Daoy (cell line): ENCODE data around the gene EFCAB5. TPM values are rescaled to one million over a fixed set of nuclear protein-coding genes. Genes with fewer than 3 reads are reported as not detected.
"Not testable (repeated sequence)": the region's sequence is repeated elsewhere in the genome, so short reads cannot be mapped to it uniquely, and the experiment has no call there.

ENCODE experiments used
- DNase-seq: peaks from one replicate; pipeline ENCODE4 v3.0.0-alpha.2; 2015; ENCODE audit warnings: low read depth
- total RNA-seq: library from RNA; depleted of rRNA; stranded (reverse); fragments of >200 nt; shearing (Covaris generic); gene quantifications from 2 replicates; pipeline ENCODE4 v1.2.3, GENCODE V29; 2014

Gene EFCAB5
- total RNA-seq, 1 experiment from 2014 or later: 0.23 TPM

GRCh38 chr17:30095507-30096244 is 154.2 kb downstream of the EFCAB5 start:
- peak; percentile 64 for DNase-seq

- no peak for DNase-seq
Observed at GRCh38 chr17:30101686-30102390, 160.4 kb downstream of the EFCAB5 start.

GRCh38 chr17:30103921-30104320 is 162.5 kb downstream of the EFCAB5 start:
- no peak for DNase-seq

GRCh38 chr17:30104575-30105339 is 163.3 kb downstream of the EFCAB5 start:
- DNase-seq: peak; percentile 82

GRCh38 chr17:30112794-30113193 is 171.4 kb downstream of the EFCAB5 start:
- DNase-seq: no peak

- peak; percentile 80 for DNase-seq
Observed at GRCh38 chr17:30113213-30113612, 171.8 kb downstream of the EFCAB5 start.

GRCh38 chr17:30116345-30116660 is 174.9 kb downstream of the EFCAB5 start:
- DNase-seq: no peak

- peak; percentile 99 for DNase-seq
Observed at GRCh38 chr17:30116661-30117551, 175.5 kb downstream of the EFCAB5 start, which contains the start of gene NSRP1. Gene NSRP1 (plus strand): TSS chr17:30116816. CDS start chr17:30116844, 28 bp downstream.

- DNase-seq: no peak
Observed at GRCh38 chr17:30117675-30118081, 176.2 kb downstream of the EFCAB5 start.

- DNase-seq: not testable (repeated sequence)
Observed at GRCh38 chr17:30118635-30119034, 177.2 kb downstream of the EFCAB5 start.

GRCh38 chr17:30124273-30124796 is 182.9 kb downstream of the EFCAB5 start:
- DNase-seq: no peak

- DNase-seq: no peak
Observed at GRCh38 chr17:30130121-30130520, 188.7 kb downstream of the EFCAB5 start.

GRCh38 chr17:30132615-30133014 is 191.2 kb downstream of the EFCAB5 start:
- DNase-seq: no peak

GRCh38 chr17:30133197-30133596 is 191.8 kb downstream of the EFCAB5 start:
- no peak for DNase-seq

GRCh38 chr17:30134551-30134950 is 193.1 kb downstream of the EFCAB5 start:
- no peak for DNase-seq

- DNase-seq: no peak
Observed at GRCh38 chr17:30137158-30137557, 195.7 kb downstream of the EFCAB5 start.

- DNase-seq: peak; percentile 40
Observed at GRCh38 chr17:30147860-30148259, 206.4 kb downstream of the EFCAB5 start.

- DNase-seq: no peak
Observed at GRCh38 chr17:30148376-30148775, 206.9 kb downstream of the EFCAB5 start.

- DNase-seq: no peak
Observed at GRCh38 chr17:30151471-30151870, 210.0 kb downstream of the EFCAB5 start.

- no peak for DNase-seq
Observed at GRCh38 chr17:30153463-30153862, 212.0 kb downstream of the EFCAB5 start.

GRCh38 chr17:30155389-30155788 is 214.0 kb downstream of the EFCAB5 start:
- no peak for DNase-seq
